ENCODE results near the gene PCBP4. TPM values are rescaled to one million over a fixed set of nuclear protein-coding genes. Genes with fewer than 3 reads are reported as not detected.

The PCBP4 gene
- total and polyA plus RNA-seq, 2 donors (not counting 1 experiment from before 2014, with no cell fraction given) = 15.3 to 25.6 TPM

GRCh38 chr3:51908026-51908425, 59.2 kb downstream of the PCBP4 start:
- 40% methylated on average over 1 of the region's 4 CpGs for WGBS (ENCODE audit: insufficient coverage)
- Mint-ChIP-seq H3K4me1 (no peaks in the 10 kb centered on the region), H3K9me3 (ENCODE audit: insufficient read depth) (peaks cover 8% of the 10 kb centered on the region), H3K27me3 (peaks cover 35% of the 10 kb centered on the region), H3K27ac (no peak overlapping the region), H3K4me3 (no peak overlapping the region)
- Histone ChIP-seq H2AFZ (ENCODE audit: insufficient read depth, low read depth, low read length, poor library complexity, severe bottlenecking) (no peak overlapping the region), H3K9me3 (ENCODE audit: control extremely low read depth in 1 of 3, control insufficient read depth in 2 of 3, insufficient read depth in 1 of 3, low read length in 2 of 3) (peaks cover 3 to 34% (median 3%) of the 10 kb centered on the region in 3 donors), H4K20me1 (ENCODE audit: control insufficient read depth, insufficient read depth, low read length, poor library complexity, severe bottlenecking) (no peaks in the 10 kb centered on the region), H3K27me3 (replicated peaks in 1 of 4; ENCODE audit: control extremely low read depth in 1 of 4, control insufficient read depth in 3 of 4, insufficient read depth in 4 of 4, low read length in 3 of 4) (peaks cover 0 to 3% (median 0%) of the 10 kb centered on the region in 4 experiments), H3K79me2 (ENCODE audit: control insufficient read depth, insufficient read depth, low read length) (no peaks in the 10 kb centered on the region), H3K4me2 (replicated peaks; ENCODE audit: low read depth, low read length, poor library complexity, severe bottlenecking) (no peak overlapping the region), H3K4me3 (ENCODE audit: control extremely low read depth in 1 of 5, extremely low read depth in 1 of 5, insufficient read depth in 1 of 5, low read depth in 2 of 5, low read length in 4 of 5) (no peak overlapping the region), H3K9ac (ENCODE audit: low read length) (no peak overlapping the region), H3K27ac (ENCODE audit: low read length in 2 of 2) (no peak overlapping the region), H3K4me1 (ENCODE audit: control insufficient read depth in 2 of 2, insufficient read depth in 2 of 2, low read length in 2 of 2) (no peaks in the 10 kb centered on the region), H3K36me3 (replicated peaks in 1 of 2; ENCODE audit: control extremely low read depth in 1 of 2, control insufficient read depth in 1 of 2, extremely low read depth in 1 of 2, insufficient read depth in 2 of 2, low read length in 1 of 2) (no peaks in the 10 kb centered on the region)
- intact Hi-C loops (cut with micrococcal nuclease) = no loop called here
- CTCF ChIA-PET = no interaction called here
- DNase-seq (no peak), ATAC-seq (ENCODE audit: low read depth) (no peak)
- TF ChIP-seq EZH2 (IDR thresholded peaks at IDR 0.05; ENCODE audit: borderline replicate concordance, insufficient read depth, low read depth, low read length, poor library complexity, severe bottlenecking) = no peak
- TF ChIP-seq, protein P1, sequence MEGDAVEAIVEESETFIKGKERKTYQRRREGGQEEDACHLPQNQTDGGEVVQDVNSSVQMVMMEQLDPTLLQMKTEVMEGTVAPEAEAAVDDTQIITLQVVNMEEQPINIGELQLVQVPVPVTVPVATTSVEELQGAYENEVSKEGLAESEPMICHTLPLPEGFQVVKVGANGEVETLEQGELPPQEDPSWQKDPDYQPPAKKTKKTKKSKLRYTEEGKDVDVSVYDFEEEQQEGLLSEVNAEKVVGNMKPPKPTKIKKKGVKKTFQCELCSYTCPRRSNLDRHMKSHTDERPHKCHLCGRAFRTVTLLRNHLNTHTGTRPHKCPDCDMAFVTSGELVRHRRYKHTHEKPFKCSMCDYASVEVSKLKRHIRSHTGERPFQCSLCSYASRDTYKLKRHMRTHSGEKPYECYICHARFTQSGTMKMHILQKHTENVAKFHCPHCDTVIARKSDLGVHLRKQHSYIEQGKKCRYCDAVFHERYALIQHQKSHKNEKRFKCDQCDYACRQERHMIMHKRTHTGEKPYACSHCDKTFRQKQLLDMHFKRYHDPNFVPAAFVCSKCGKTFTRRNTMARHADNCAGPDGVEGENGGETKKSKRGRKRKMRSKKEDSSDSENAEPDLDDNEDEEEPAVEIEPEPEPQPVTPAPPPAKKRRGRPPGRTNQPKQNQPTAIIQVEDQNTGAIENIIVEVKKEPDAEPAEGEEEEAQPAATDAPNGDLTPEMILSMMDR (IDR thresholded peaks at IDR 0.05) = no peak
- POLR2A ChIA-PET = no interaction called here

Small RNA genes within 50 kb of the gene (small RNA-seq; reads per million reads assigned to genes)
- not detected for gene AC115284.1 (ENCODE audit: insufficient read length, low read depth, low replicate concordance)

Other genes with a start within 250 kb of the PCBP4 start
- not detected in 2 replicates for gene IQCF6, start 188.2 kb downstream of the PCBP4 start, total RNA-seq
- not detected in 2 replicates for gene IQCF6, start 188.2 kb downstream of the PCBP4 start, polyA plus RNA-seq
- gene IQCF2, start 105.8 kb downstream of the PCBP4 start, total RNA-seq = not detected in 2 replicates
- not detected in 2 replicates for gene IQCF2, start 105.8 kb downstream of the PCBP4 start, polyA plus RNA-seq
- not detected in 2 replicates for gene IQCF5, start 91.9 kb downstream of the PCBP4 start, total RNA-seq
- not detected in 2 replicates for gene IQCF5, start 91.9 kb downstream of the PCBP4 start, polyA plus RNA-seq
- gene IQCF1, start 64.1 kb downstream of the PCBP4 start, total RNA-seq = not detected in 2 replicates
- gene IQCF1, start 64.1 kb downstream of the PCBP4 start, polyA plus RNA-seq = not detected in 2 replicates
- 16.7 and 16.9 TPM in 2 replicates for gene RRP9, start 25.6 kb downstream of the PCBP4 start, total RNA-seq
- 19.8 and 21.9 TPM in 2 replicates for gene RRP9, start 25.6 kb downstream of the PCBP4 start, polyA plus RNA-seq
- gene PARP3, start 25.1 kb downstream of the PCBP4 start, total RNA-seq = 17.3 and 17.7 TPM in 2 replicates
- 20.3 and 29.7 TPM in 2 replicates for gene PARP3, start 25.1 kb downstream of the PCBP4 start, polyA plus RNA-seq
- gene GPR62, start 12.1 kb downstream of the PCBP4 start, total RNA-seq = not detected in 2 replicates
- gene GPR62, start 12.1 kb downstream of the PCBP4 start, polyA plus RNA-seq = not detected in 2 replicates
- gene ABHD14B, start 6.6 kb upstream of the PCBP4 start, total RNA-seq = 68.7 and 73.9 TPM in 2 replicates
- gene ABHD14B, start 6.6 kb upstream of the PCBP4 start, polyA plus RNA-seq = 50.5 and 62.8 TPM in 2 replicates
- 11.9 and 14.0 TPM in 2 replicates for gene ABHD14A, start 7.6 kb upstream of the PCBP4 start, total RNA-seq
- gene ABHD14A, start 7.6 kb upstream of the PCBP4 start, polyA plus RNA-seq = 15.2 and 28.8 TPM in 2 replicates
- gene ACY1, start 16.1 kb upstream of the PCBP4 start, total RNA-seq = 11.6 and 14.6 TPM in 2 replicates
- 26.2 and 26.6 TPM in 2 replicates for gene ACY1, start 16.1 kb upstream of the PCBP4 start, polyA plus RNA-seq
- gene RPL29, start 28.4 kb upstream of the PCBP4 start, total RNA-seq = 1,460 and 1,552 TPM in 2 replicates
- gene RPL29, start 28.4 kb upstream of the PCBP4 start, polyA plus RNA-seq = 2,693 and 3,787 TPM in 2 replicates
- 6.9 TPM in 2 replicates for gene DUSP7, start 89.1 kb upstream of the PCBP4 start, total RNA-seq
- gene DUSP7, start 89.1 kb upstream of the PCBP4 start, polyA plus RNA-seq = 2.9 and 5.1 TPM in 2 replicates
- gene POC1A, start 187.0 kb upstream of the PCBP4 start, total RNA-seq = 2.4 and 2.8 TPM in 2 replicates
- gene POC1A, start 187.0 kb upstream of the PCBP4 start, polyA plus RNA-seq = 1.4 and 1.7 TPM in 2 replicates
- gene ALAS1, start 230.7 kb upstream of the PCBP4 start, total RNA-seq = 26.1 and 28.3 TPM in 2 replicates
- gene ALAS1, start 230.7 kb upstream of the PCBP4 start, polyA plus RNA-seq = 18.9 and 30.2 TPM in 2 replicates

All from B cell (primary cell).